Measurements from ENCODE around the gene TOLLIP. TPM values are rescaled to one million over a fixed set of nuclear protein-coding genes. Genes with fewer than 3 reads are reported as not detected.

The TOLLIP gene
- total and polyA plus RNA-seq, 2 of the 4 experiments (the other 2 are of a cell fraction) = 19.7 to 42.9 TPM

DNA sequence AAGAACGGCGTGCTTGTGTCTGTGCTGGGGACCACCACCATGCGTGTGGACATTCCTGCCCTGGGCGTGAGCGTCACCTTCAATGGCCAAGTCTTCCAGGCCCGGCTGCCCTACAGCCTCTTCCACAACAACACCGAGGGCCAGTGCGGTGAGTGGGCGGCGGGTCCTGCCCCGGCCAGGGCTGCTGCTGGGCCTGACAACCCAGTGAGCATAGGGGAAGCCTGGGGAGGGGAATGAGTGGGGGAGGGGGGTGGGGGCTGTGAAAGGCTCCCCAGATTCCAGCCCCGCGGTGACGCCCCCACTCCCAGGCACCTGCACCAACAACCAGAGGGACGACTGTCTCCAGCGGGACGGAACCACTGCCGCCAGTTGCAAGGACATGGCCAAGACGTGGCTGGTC is 54.7 kb downstream of the TOLLIP start:
- dilution Hi-C loops (cut with HindIII; ENCODE audit: low sequenced_read_pairs, unreplicated experiment) (no loop called here), intact Hi-C loops (cut with micrococcal nuclease) (no loop called here), in situ Hi-C loops (cut with MboI; ENCODE audit: low sequenced_read_pairs) (no loop called here)
- Histone ChIP-seq H3K4me2 (ENCODE audit: low read depth, low read length) (no peak overlapping the region), H4K20me1 (ENCODE audit: insufficient read depth, low read length) (no peaks in the 10 kb centered on the region), H3K9me1 (ENCODE audit: insufficient read depth, low read length) (no peaks in the 10 kb centered on the region), H2BK5ac (ENCODE audit: low read depth, low read length, poor library complexity, severe bottlenecking) (no peak overlapping the region), H2AK9ac (replicated peaks; ENCODE audit: low read depth, low read length, poor library complexity) (no peak overlapping the region), H2BK120ac (ENCODE audit: low read depth, low read length) (no peak overlapping the region), H3K4me3 (ENCODE audit: insufficient read depth, low read depth, low read length) (no peak overlapping the region), H3K9me3 (ENCODE audit: control insufficient read depth, insufficient read depth, low read length) (peaks cover 12% of the 10 kb centered on the region; the same call in 1 of the 2 replicates), H3K18ac (ENCODE audit: low read depth, low read length) (no peak overlapping the region), H2AFZ (replicated peaks; ENCODE audit: low read length, poor library complexity) (no peak overlapping the region), H3K27me3 (ENCODE audit: control insufficient read depth, insufficient read depth, low read length) (no peaks in the 10 kb centered on the region), H3K4me1 (ENCODE audit: control insufficient read depth, insufficient read depth, low read length) (no peaks in the 10 kb centered on the region), H4K8ac (ENCODE audit: low read depth in 2 of 2, low read length in 2 of 2) (no peak overlapping the region), H3K4ac (ENCODE audit: low read depth, low read length) (no peak overlapping the region), H2AK5ac (ENCODE audit: low read depth, low read length) (no peak overlapping the region), H3K79me1 (ENCODE audit: low read depth in 1 of 2, low read length in 2 of 2) (no peaks in the 10 kb centered on the region), H3K27ac (ENCODE audit: insufficient read depth, low read length) (no peak overlapping the region), H3K9ac (ENCODE audit: low read depth, low read length) (no peak overlapping the region), H3K14ac (replicated peaks; ENCODE audit: low read depth, low read length) (no peak overlapping the region), H3K23ac (ENCODE audit: low read depth, low read length) (no peak overlapping the region), H3K36me3 (ENCODE audit: control insufficient read depth, insufficient read depth, low read length) (no peaks in the 10 kb centered on the region), H4K5ac (ENCODE audit: low read depth, low read length) (no peak overlapping the region), H2BK15ac (ENCODE audit: low read depth, low read length) (no peak overlapping the region), H3K56ac (ENCODE audit: extremely low read depth, insufficient read depth, low read length) (no peak overlapping the region), H4K91ac (ENCODE audit: insufficient read depth, low read depth, low read length) (no peak overlapping the region), H2BK20ac (ENCODE audit: low read depth, low read length) (no peak overlapping the region)
- WGBS, 2 experiments (ENCODE audit: extremely low coverage in 2 of 2, insufficient read length in 1 of 2) = 81% methylated on average over 3 of the region's 19 CpGs; no CpG with 5 or more reads in 1 of the 2 experiments
- no peak for DNase-seq
- no peak for ATAC-seq (ENCODE audit: low read depth)
- no peak for TF ChIP-seq CTCF (conservative IDR thresholded peaks at IDR 0.05; ENCODE audit: low read depth, low read length)
- no peak for TF ChIP-seq BHLHE40 (IDR thresholded peaks at IDR 0.05; ENCODE audit: low read depth, low read length)
- TF ChIP-seq CHD1 (IDR thresholded peaks at IDR 0.05; ENCODE audit: low read depth, low read length) = no peak
- no peak for TF ChIP-seq USF2 (IDR thresholded peaks at IDR 0.05; ENCODE audit: low read depth, low read length)
- no peak for TF ChIP-seq MAFK (IDR thresholded peaks at IDR 0.05; ENCODE audit: low read depth, low read length)
- TF ChIP-seq FOS (IDR thresholded peaks at IDR 0.05; ENCODE audit: low read depth, low read length) = no peak
- TF ChIP-seq NFE2L2 (IDR thresholded peaks at IDR 0.05; ENCODE audit: low read depth, low read length) = no peak
- no peak for TF ChIP-seq MAZ (IDR thresholded peaks at IDR 0.05; ENCODE audit: borderline replicate concordance, low read depth, low read length)
- CTCF ChIA-PET = no interaction called here
- POLR2A ChIA-PET (ENCODE audit: unreplicated experiment) = no interaction called here
- BruUV-seq (replicated peaks) = no TSS peak

Measured in IMR-90 (cell line).